Loucy (cell line): Measurements from ENCODE around the gene EIF3L.

Source experiments
- H2AFZ ChIP-seq: fragments of 200-600 bp; sonication (generic); 2 replicates; pipeline ENCODE4 v1.6.0; 2016; ENCODE audit warnings: antibody characterized with exemption, mild to moderate bottlenecking, low read length, moderate library complexity
- H3F3A ChIP-seq: fragments of 200-600 bp; 2 replicates; pipeline ENCODE4 v1.6.0; 2016; ENCODE audit warnings: antibody characterized with exemption, low read depth, mild to moderate bottlenecking
- H3K27me3 ChIP-seq: fragments of 200-600 bp; sonication (generic); 2 replicates; pipeline ENCODE4 v1.6.1; 2014; ENCODE audit warnings: low read length, mild to moderate bottlenecking; ENCODE audit not compliant: insufficient read depth, poor library complexity, severe bottlenecking
- H3K36me3 ChIP-seq: fragments of 200-600 bp; sonication (generic); 2 replicates; pipeline ENCODE4 v1.6.1; 2016; ENCODE audit warnings: low read length; ENCODE audit not compliant: insufficient read depth
- H3K4me1 ChIP-seq: fragments of 200-600 bp; sonication (generic); 2 replicates; pipeline ENCODE4 v1.5.1; 2014; ENCODE audit warnings: low read length, mild to moderate bottlenecking; ENCODE audit not compliant: insufficient read depth, poor library complexity, severe bottlenecking
- H3K4me2 ChIP-seq: fragments of 200-600 bp; sonication (generic); 2 replicates; pipeline ENCODE4 v1.6.0; 2014; ENCODE audit warnings: antibody characterized with exemption, low read length, low read depth, mild to moderate bottlenecking; ENCODE audit not compliant: poor library complexity, severe bottlenecking
- H3K4me3 ChIP-seq: fragments of 200-600 bp; sonication (generic); 2 replicates; pipeline ENCODE4 v1.5.1; 2014; ENCODE audit warnings: low read length, mild to moderate bottlenecking, mixed read lengths; ENCODE audit not compliant: poor library complexity, severe bottlenecking
- H3K79me2 ChIP-seq: fragments of 200-600 bp; sonication (generic); 2 replicates; pipeline ENCODE4 v1.6.1; 2014; ENCODE audit warnings: low read length; ENCODE audit not compliant: insufficient read depth
- H3K9ac ChIP-seq: fragments of 200-600 bp; sonication (generic); 2 replicates; pipeline ENCODE4 v1.6.0; 2014; ENCODE audit warnings: mild to moderate bottlenecking, low read depth, low read length, moderate library complexity; ENCODE audit not compliant: poor library complexity, severe bottlenecking
- H3K9me2 ChIP-seq: fragments of 200-600 bp; sonication (generic); replicated peaks from 2 replicates; pipeline ENCODE4 v1.6.1; 2016; ENCODE audit warnings: low read depth, low read length, mixed read lengths
- H3K9me3 ChIP-seq: fragments of 200-600 bp; sonication (generic); 2 replicates; pipeline ENCODE4 v1.6.1; 2014; ENCODE audit warnings: mild to moderate bottlenecking, antibody characterized with exemption, low read length, low read depth; ENCODE audit not compliant: insufficient read depth
- H4K20me1 ChIP-seq: fragments of 200-600 bp; sonication (generic); 2 replicates; pipeline ENCODE4 v1.6.0; 2014; ENCODE audit warnings: antibody characterized with exemption, low read length, mild to moderate bottlenecking; ENCODE audit not compliant: insufficient read depth, poor library complexity, severe bottlenecking
- EZH2phosphoT487 ChIP-seq: fragments of 200-600 bp; IDR thresholded peaks from 2 replicates; pipeline ENCODE4 v1.6.1; 2018; ENCODE audit warnings: antibody characterized with exemption, mild to moderate bottlenecking, moderate library complexity, borderline replicate concordance
- TF ChIP-seq, protein P1 (sequence below): fragments of 200-600 bp; sonication (generic); conservative IDR thresholded peaks from 2 replicates; pipeline ENCODE4 v1.5.1; 2014; ENCODE audit warnings: mild to moderate bottlenecking, antibody characterized with exemption, low read length

Gene EIF3L

DNA sequence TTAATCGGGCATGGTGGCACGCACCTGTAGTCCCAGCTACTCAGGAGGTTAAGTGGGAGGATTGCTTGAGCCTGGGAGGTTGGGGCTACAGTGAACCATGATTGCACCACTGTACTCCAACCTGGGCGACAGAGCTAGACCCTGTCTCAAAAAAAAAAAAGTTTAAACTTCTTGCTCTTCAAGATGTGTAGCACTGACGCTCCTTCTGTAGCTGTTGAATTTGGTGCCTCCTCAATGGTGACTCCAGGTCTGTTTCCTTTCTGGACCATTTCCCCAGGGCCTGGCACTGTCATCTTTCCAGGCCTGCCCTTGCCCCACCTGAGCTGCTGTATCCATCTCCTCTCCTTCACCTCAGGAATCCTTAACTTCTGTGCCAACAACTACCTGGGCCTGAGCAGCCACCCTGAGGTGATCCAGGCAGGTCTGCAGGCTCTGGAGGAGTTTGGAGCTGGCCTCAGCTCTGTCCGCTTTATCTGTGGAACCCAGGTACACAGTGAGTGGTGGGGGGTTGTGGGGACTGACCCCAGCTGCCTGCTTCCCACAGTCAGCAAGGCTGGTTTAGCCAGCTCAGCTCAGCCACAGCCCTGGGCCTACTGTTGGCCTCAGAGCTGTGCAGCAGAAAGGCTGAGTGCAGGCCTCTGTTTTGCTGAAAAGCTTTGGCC lies 39.4 kb upstream of the EIF3L start:
- no peaks in the 10 kb centered on the region for H3K36me3 ChIP-seq
- peaks cover 25% of the 10 kb centered on the region for H3K4me1 ChIP-seq
- H3K9ac ChIP-seq = no peak overlapping the region
- no peaks in the 10 kb centered on the region for H3F3A ChIP-seq
- no peaks in the 10 kb centered on the region for H3K9me3 ChIP-seq
- TF ChIP-seq, protein P1, sequence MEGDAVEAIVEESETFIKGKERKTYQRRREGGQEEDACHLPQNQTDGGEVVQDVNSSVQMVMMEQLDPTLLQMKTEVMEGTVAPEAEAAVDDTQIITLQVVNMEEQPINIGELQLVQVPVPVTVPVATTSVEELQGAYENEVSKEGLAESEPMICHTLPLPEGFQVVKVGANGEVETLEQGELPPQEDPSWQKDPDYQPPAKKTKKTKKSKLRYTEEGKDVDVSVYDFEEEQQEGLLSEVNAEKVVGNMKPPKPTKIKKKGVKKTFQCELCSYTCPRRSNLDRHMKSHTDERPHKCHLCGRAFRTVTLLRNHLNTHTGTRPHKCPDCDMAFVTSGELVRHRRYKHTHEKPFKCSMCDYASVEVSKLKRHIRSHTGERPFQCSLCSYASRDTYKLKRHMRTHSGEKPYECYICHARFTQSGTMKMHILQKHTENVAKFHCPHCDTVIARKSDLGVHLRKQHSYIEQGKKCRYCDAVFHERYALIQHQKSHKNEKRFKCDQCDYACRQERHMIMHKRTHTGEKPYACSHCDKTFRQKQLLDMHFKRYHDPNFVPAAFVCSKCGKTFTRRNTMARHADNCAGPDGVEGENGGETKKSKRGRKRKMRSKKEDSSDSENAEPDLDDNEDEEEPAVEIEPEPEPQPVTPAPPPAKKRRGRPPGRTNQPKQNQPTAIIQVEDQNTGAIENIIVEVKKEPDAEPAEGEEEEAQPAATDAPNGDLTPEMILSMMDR = no peak
- TF ChIP-seq EZH2phosphoT487 = no peak
- H3K4me2 ChIP-seq = peak overlapping the region; percentile 86
- H3K27me3 ChIP-seq = no peaks in the 10 kb centered on the region
- no peaks in the 10 kb centered on the region for H4K20me1 ChIP-seq
- no peak overlapping the region for H2AFZ ChIP-seq
- H3K4me3 ChIP-seq = no peak overlapping the region
- no peaks in the 10 kb centered on the region for H3K9me2 ChIP-seq
- peaks cover 13% of the 10 kb centered on the region; the same call in 1 of the 2 replicates for H3K79me2 ChIP-seq

DNA sequence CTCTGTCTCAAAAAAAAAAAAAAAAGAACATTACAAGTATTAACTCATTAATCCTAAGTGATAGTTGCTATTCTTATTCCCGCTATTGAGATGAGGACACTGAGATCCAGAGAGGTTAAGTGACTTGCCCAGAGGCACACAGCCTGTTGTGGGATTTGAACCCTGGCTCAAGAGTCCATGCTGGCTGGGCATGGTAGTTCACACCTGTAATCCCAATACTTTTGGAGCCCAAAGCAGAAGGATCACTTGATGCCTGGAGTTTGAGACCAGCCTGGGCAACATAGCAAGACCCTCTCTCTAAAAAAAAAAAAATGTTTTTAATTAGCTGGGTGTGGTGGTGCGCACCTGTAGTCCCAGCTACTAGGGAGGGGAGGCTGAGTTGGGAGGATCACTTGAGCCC lies 37.4 kb upstream of the EIF3L start:
- Histone ChIP-seq H2AFZ (no peak overlapping the region), H3K9me3 (no peaks in the 10 kb centered on the region), H4K20me1 (no peaks in the 10 kb centered on the region), H3K9me2 (no peaks in the 10 kb centered on the region), H3K4me3 (no peak overlapping the region), H3K36me3 (no peaks in the 10 kb centered on the region), H3K9ac (no peak overlapping the region), H3K27me3 (no peaks in the 10 kb centered on the region), H3K4me2 (no peak overlapping the region), H3F3A (no peaks in the 10 kb centered on the region), H3K4me1 (peaks cover 15% of the 10 kb centered on the region), H3K79me2 (peaks cover 13% of the 10 kb centered on the region; the same call in 1 of the 2 replicates)
- TF ChIP-seq, protein P1 = no peak
- no peak for TF ChIP-seq EZH2phosphoT487

DNA sequence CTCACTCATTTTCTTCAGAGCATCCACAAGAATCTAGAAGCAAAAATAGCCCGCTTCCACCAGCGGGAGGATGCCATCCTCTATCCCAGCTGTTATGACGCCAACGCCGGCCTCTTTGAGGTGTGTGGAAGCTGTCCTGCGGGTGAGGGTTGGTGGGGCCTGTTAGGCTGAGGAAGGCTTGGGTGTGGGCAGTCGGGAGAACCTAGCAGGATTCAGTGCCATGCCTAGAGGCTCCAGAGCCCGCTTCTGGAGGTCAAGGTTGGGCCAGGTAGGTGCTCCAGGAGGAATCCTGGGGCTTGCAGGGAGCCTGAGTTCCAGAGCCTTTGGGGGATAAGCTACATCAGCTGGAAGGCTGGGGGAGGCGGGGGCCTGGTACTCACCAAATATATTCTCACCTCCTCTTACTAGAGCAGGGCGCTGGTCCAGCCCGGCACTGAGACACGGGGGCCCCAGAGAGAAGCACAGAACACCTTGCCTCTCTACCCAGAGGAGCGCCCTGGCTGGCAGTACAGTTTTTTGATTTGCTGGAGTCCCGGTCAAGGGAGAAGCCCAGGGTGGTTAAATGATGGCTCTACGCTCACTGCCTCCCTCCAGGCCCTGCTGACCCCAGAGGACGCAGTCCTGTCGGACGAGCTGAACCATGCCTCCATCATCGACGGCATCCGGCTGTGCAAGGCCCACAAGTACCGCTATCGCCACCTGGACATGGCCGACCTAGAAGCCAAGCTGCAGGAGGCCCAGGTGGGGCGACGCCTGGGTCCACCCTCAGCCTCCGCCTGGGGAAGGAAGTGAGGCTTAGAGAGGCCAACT lies 36.1 kb upstream of the EIF3L start:
- H3K9me2 ChIP-seq = no peaks in the 10 kb centered on the region
- no peaks in the 10 kb centered on the region for H3K36me3 ChIP-seq
- H4K20me1 ChIP-seq = no peaks in the 10 kb centered on the region
- no peak overlapping the region for H2AFZ ChIP-seq
- H3K4me3 ChIP-seq = no peak overlapping the region
- TF ChIP-seq, protein P1 = no peak
- TF ChIP-seq EZH2phosphoT487 = no peak
- peaks cover 7% of the 10 kb centered on the region for H3K4me1 ChIP-seq
- peaks cover 13% of the 10 kb centered on the region; the same call in 1 of the 2 replicates for H3K79me2 ChIP-seq
- no peaks in the 10 kb centered on the region for H3F3A ChIP-seq
- H3K4me2 ChIP-seq = no peak overlapping the region
- H3K9ac ChIP-seq = no peak overlapping the region
- no peaks in the 10 kb centered on the region for H3K27me3 ChIP-seq
- no peaks in the 10 kb centered on the region for H3K9me3 ChIP-seq
